HepG2 (cell line): ENCODE data around the gene GORASP2. TPM values are rescaled to one million over a fixed set of nuclear protein-coding genes. Genes with fewer than 3 reads are reported as not detected.

ENCODE experiments used
- ATAC-seq: fragments of 200-7000 bp; cut with Tn5 transposase; 3 replicates; pipeline ENCODE4 v1.9.1; 2020; ENCODE audit warnings: mild to moderate bottlenecking, moderate library complexity
- BruUV-seq: library from RNA; stranded (reverse); fragments of 400-500 nt; replicated peaks from 2 replicates; lab custom pipeline; 2021; lab: Mats Ljungman, UMichigan
- CTCF ChIA-PET: fragments of 300-600 bp; formaldehyde crosslinking; extraction: SDS; loops from one replicate; lab custom pipeline; 2021; ENCODE audit warnings: low total read pairs, inconsistent platforms, low intra/inter-chr PET ratio; lab: Yijun Ruan, JAX
- POLR2A ChIA-PET: fragments of 350-600 bp; sonication (Branson Sonifier 250); formaldehyde crosslinking; loops from one replicate; lab custom pipeline; 2020; ENCODE audit warnings: antibody characterized with exemption, inconsistent platforms; lab: Yijun Ruan, JAX
- DNase-seq: peaks from one replicate; pipeline ENCODE4 v3.0.0-alpha.2; 2015; ENCODE audit warnings: low spot score
- FAIRE-seq: peaks from 3 replicates; lab custom pipeline; 2011; peaks lifted over from hg19 to GRCh38; lab: Jason Lieb, UNC
- H2AFZ ChIP-seq: one replicate; pipeline ENCODE4 v1.6.1; 2011; ENCODE audit warnings: low read length, inconsistent platforms
- H3K27ac ChIP-seq: fragments of 300-600 bp; 3 replicates; pipeline ENCODE4 v1.8.0; 2011; ENCODE audit warnings: mixed run types, mild to moderate bottlenecking, mixed read lengths, low read length, inconsistent platforms; ENCODE audit not compliant: insufficient read depth; ENCODE audit errors: extremely low read length
- H3K27me3 ChIP-seq, 2 experiments: fragments of 200-600 bp in 1 of 2; 2 replicates in 1 of 2; 3 replicates in 1 of 2; pipeline versions ENCODE4 v1.6.0 to v1.8.0; 2011; ENCODE audit warnings: low read length in 2 of 2, mild to moderate bottlenecking in 2 of 2, moderate library complexity in 2 of 2, inconsistent platforms in 1 of 2; ENCODE audit not compliant: insufficient read depth in 2 of 2, control insufficient read depth in 1 of 2
- H3K36me3 ChIP-seq, 2 experiments: fragments of 200-600 bp in 1 of 2; replicated peaks in 1 of 2; 2 replicates in 1 of 2; 3 replicates in 1 of 2; pipeline versions ENCODE4 v1.5.1 to v1.8.0; 2011; ENCODE audit warnings: low read length in 2 of 2, inconsistent platforms in 1 of 2; ENCODE audit not compliant: insufficient read depth in 2 of 2, control insufficient read depth in 1 of 2
- H3K4me1 ChIP-seq: 2 replicates; pipeline ENCODE4 v1.5.1; 2012; ENCODE audit warnings: low read length, inconsistent platforms; ENCODE audit not compliant: insufficient read depth
- H3K4me2 ChIP-seq: 2 replicates; pipeline ENCODE4 v1.6.0; 2011; ENCODE audit warnings: low read depth, low read length, inconsistent platforms
- H3K4me3 ChIP-seq, 3 experiments: fragments of 200-600 bp in 1 of 3; sonication (generic), shearing (Covaris generic) in 1 of 3; replicated peaks in 1 of 3; 2 replicates each; pipeline ENCODE4 v1.5.1; 2011 to 2016; ENCODE audit warnings: low read length in 3 of 3, inconsistent platforms in 2 of 3, low read depth in 2 of 3, mild to moderate bottlenecking in 2 of 3, control low read depth in 1 of 3, mixed read lengths in 1 of 3; ENCODE audit not compliant: insufficient read depth in 1 of 3
- H3K79me2 ChIP-seq: one replicate; pipeline ENCODE4 v1.6.1; 2011; ENCODE audit warnings: low read length, inconsistent platforms; ENCODE audit not compliant: insufficient read depth
- H3K9ac ChIP-seq: 2 replicates; pipeline ENCODE4 v1.6.0; 2011; ENCODE audit warnings: mild to moderate bottlenecking, low read depth, low read length, inconsistent platforms; ENCODE audit not compliant: insufficient read depth
- H3K9me3 ChIP-seq: 2 replicates; pipeline ENCODE4 v1.5.1; 2012; ENCODE audit warnings: mild to moderate bottlenecking, low read length
- H4K20me1 ChIP-seq: 2 replicates; pipeline ENCODE4 v1.6.0; 2011; ENCODE audit warnings: inconsistent platforms, mild to moderate bottlenecking, low read length, moderate library complexity; ENCODE audit not compliant: insufficient read depth
- ARNT2 ChIP-seq: sonication (generic); formaldehyde crosslinking; IDR thresholded peaks from 2 replicates; pipeline ENCODE4 v1.8.0; 2022; ENCODE audit warnings: mild to moderate bottlenecking, low read depth, missing genetic modification reagents, moderate library complexity
- CHCHD3 ChIP-seq: sonication (generic); formaldehyde crosslinking; IDR thresholded peaks from 2 replicates; pipeline ENCODE4 v1.8.0; 2022; ENCODE audit warnings: mild to moderate bottlenecking, missing genetic modification reagents, moderate library complexity
- HCFC1 ChIP-seq: fragments of 150-350 bp; IDR thresholded peaks from 2 replicates; pipeline ENCODE4 v1.6.1; 2014; ENCODE audit warnings: low read depth, low read length
- IKZF5 ChIP-seq: IDR thresholded peaks from 2 replicates; pipeline ENCODE4 v1.6.1; 2018; ENCODE audit warnings: missing genetic modification reagents, mild to moderate bottlenecking, missing compliant biosample characterization
- KMT2B ChIP-seq: IDR thresholded peaks from 2 replicates; pipeline ENCODE4 v1.6.1; 2016; ENCODE audit warnings: missing genetic modification reagents, missing compliant biosample characterization
- NCOA1 ChIP-seq: sonication (generic); formaldehyde crosslinking; IDR thresholded peaks from 2 replicates; pipeline ENCODE4 v1.9.0; 2021; ENCODE audit warnings: missing genetic modification reagents
- NFE2L2 ChIP-seq: fragments of 150-350 bp; IDR thresholded peaks from 2 replicates; pipeline ENCODE4 v1.6.1; 2014; ENCODE audit warnings: low read length
- PHB2 ChIP-seq: fragments of 450-650 bp; IDR thresholded peaks from 2 replicates; pipeline ENCODE4 v1.6.1; 2018; ENCODE audit not compliant: partially characterized antibody
- SRSF9 ChIP-seq: fragments of 200-400 bp; formaldehyde crosslinking; IDR thresholded peaks from 2 replicates; pipeline ENCODE4 v1.6.1; 2018; ENCODE audit warnings: borderline replicate concordance, mild to moderate bottlenecking, low read depth, low read length; ENCODE audit not compliant: insufficient read depth, poor library complexity, severe bottlenecking
- WIZ ChIP-seq: sonication (generic); formaldehyde crosslinking; IDR thresholded peaks from 2 replicates; pipeline ENCODE4 v1.5.1; 2020; ENCODE audit warnings: mild to moderate bottlenecking, missing genetic modification reagents
- ZBTB7B ChIP-seq: sonication (generic); formaldehyde crosslinking; IDR thresholded peaks from 2 replicates; pipeline ENCODE4 v1.4.0; 2020; ENCODE audit warnings: missing genetic modification reagents
- ZNF101 ChIP-seq: sonication (generic); formaldehyde crosslinking; IDR thresholded peaks from 2 replicates; pipeline ENCODE4 v1.4.0; 2020; ENCODE audit warnings: mild to moderate bottlenecking, low read depth, missing genetic modification reagents, borderline replicate concordance
- ZNF142 ChIP-seq: sonication (generic); formaldehyde crosslinking; IDR thresholded peaks from 2 replicates; pipeline ENCODE4 v1.4.0; 2020; ENCODE audit warnings: missing genetic modification reagents
- ZNF331 ChIP-seq: sonication (generic); formaldehyde crosslinking; IDR thresholded peaks from 2 replicates; pipeline ENCODE4 v1.4.0; 2020; ENCODE audit warnings: missing genetic modification reagents
- ZNF484 ChIP-seq: sonication (generic); formaldehyde crosslinking; IDR thresholded peaks from 2 replicates; pipeline ENCODE4 v1.5.1; 2020; ENCODE audit warnings: mild to moderate bottlenecking, low read depth, missing genetic modification reagents, borderline replicate concordance
- ZNF7 ChIP-seq: IDR thresholded peaks from 2 replicates; pipeline ENCODE4 v1.6.1; 2016; ENCODE audit warnings: missing biosample characterization, missing genetic modification reagents
- WGBS: methylation state at CpG from one replicate; pipeline ENCODE4 v1.1.6; 2017; ENCODE audit warnings: low lambda C conversion rate; 5-methylcytosine and 5-hydroxymethylcytosine counted together
- in situ Hi-C: cut with HindIII; loops from 2 replicates; pipeline ENCODE4 v1.10.0; 2017; ENCODE audit warnings: low pct_unique_long_range_greater_than_20kb; ENCODE audit not compliant: extremely low pct_ligation_motif_present
- intact Hi-C: fragments of 100-400 bp; cut with micrococcal nuclease; formaldehyde crosslinking; loops from one replicate; pipeline ENCODE4 v1.10.0; 2022; ENCODE audit not compliant: unreplicated experiment
- polyA plus RNA-seq, 8 experiments: library from polyadenylated mRNA; depleted of rRNA in 3 of 8; stranded (reverse) in 7 of 8; unstranded in 1 of 8; fragments of >200 nt; fragmentation: Illumina TruSeq in 4 of 8; extraction: Trizol in 4 of 8; gene quantifications; 2 replicates each; pipeline versions ENCODE4 v1.2.1 to v1.2.3, GENCODE V29; 2011 to 2016; ENCODE audit warnings: low read depth in 4 of 8, missing spikeins in 1 of 8, mixed read lengths in 1 of 8; ENCODE audit not compliant: insufficient read depth in 1 of 8
- total RNA-seq, 5 experiments: library from RNA; depleted of rRNA; stranded (reverse); fragments of >200 nt; fragmentation: Illumina TruSeq; extraction: Trizol; gene quantifications; 2 replicates each; pipeline ENCODE4 v1.2.3, GENCODE V29; 2016; ENCODE audit warnings: low read depth in 1 of 5

GORASP2 gene
- total and polyA plus RNA-seq, 2 of the 13 experiments (the other 11 are each of a cell fraction or from before 2014, with no cell fraction given) = 103 to 239 TPM

- TF ChIP-seq ZNF484 (CRISPR knock-in tag) = no peak
- TF ChIP-seq ZNF331 = no peak; the same call in 1 of the 2 replicates
- TF ChIP-seq HCFC1 = no peak
- TF ChIP-seq ZBTB7B (CRISPR knock-in tag) = no peak
- no peak for TF ChIP-seq NFE2L2
- TF ChIP-seq ZNF7 (CRISPR knock-in tag) = no peak
- no peak for TF ChIP-seq CHCHD3 (CRISPR knock-in tag)
- no peak for TF ChIP-seq ARNT2 (CRISPR knock-in tag)
- TF ChIP-seq WIZ = 0 out of 2 replicates have a peak, but pooled peaks have one; percentile 42
- TF ChIP-seq PHB2 = no peak
- TF ChIP-seq KMT2B (CRISPR knock-in tag) = peak; percentile 33; the same call in 1 of the 2 replicates
- TF ChIP-seq SRSF9 = no peak
- no peak for TF ChIP-seq ZNF101 (CRISPR knock-in tag)
Observed at GRCh38 chr2:170930131-170930990, 1.3 kb downstream of the GORASP2 start (continued).

- WGBS = 13% methylated on average over 4 of the region's 4 CpGs
- Histone ChIP-seq H3K4me3 (peak overlapping the region; percentile 83 to 97 (median 92); a peak in 5 of 6 replicates), H4K20me1 (peaks cover 62% of the 10 kb centered on the region), H3K27ac (peak overlapping the region; percentile 94), H3K4me1 (peaks cover 65% of the 10 kb centered on the region), H3K9me3 (no peaks in the 10 kb centered on the region), H3K9ac (peak overlapping the region; percentile 100), H3K79me2 (peaks cover 82% of the 10 kb centered on the region), H2AFZ (no peak overlapping the region), H3K27me3 (no peaks in the 10 kb centered on the region; a peak in 1 of 5 replicates), H3K4me2 (peak overlapping the region; percentile 91), H3K36me3 (peaks cover 3 to 12% of the 10 kb centered on the region in 2 experiments; a peak in 3 of 5 replicates)
- ChIA-PET CTCF (no interaction called here), POLR2A (interaction anchor here (0.6 to 3.1 kb wide), 4 partner anchors 13 to 227 kb away, joined by 3 to 39 read pairs (median 4); no protein-coding TSS in a partner anchor)
- no TSS peak for BruUV-seq
- intact Hi-C loops (loop anchor here (5.0 kb wide), 1 partner anchor 36 kb away; no protein-coding TSS in a partner anchor), in situ Hi-C loops (no loop called here)
- no peak for ATAC-seq
- DNase-seq = no peak
- FAIRE-seq = no peak
- TF ChIP-seq ZNF142 (CRISPR knock-in tag) (no peak), IKZF5 (CRISPR knock-in tag) (no peak), NCOA1 (CRISPR knock-in tag) (no peak)
Observed at GRCh38 chr2:170930991-170931266, 1.9 kb downstream of the GORASP2 start.
